Measurements from ENCODE around the gene SLC15A3. TPM values are rescaled to one million over a fixed set of nuclear protein-coding genes. Genes with fewer than 3 reads are reported as not detected.
"Not testable (repeated sequence)": the region's sequence is repeated elsewhere in the genome, so short reads cannot be mapped to it uniquely, and the experiment has no call there.

SLC15A3 gene
- polyA plus RNA-seq, 4 donors = 19.1 to 24.5 (median 20.6) TPM

- no peak for DNase-seq (ENCODE audit: low read depth in 4 of 4, low spot score in 2 of 4)
Observed at GRCh38 chr11:60977836-60978235, 25.9 kb upstream of the SLC15A3 start.

GRCh38 chr11:60977224-60977623 is 25.2 kb upstream of the SLC15A3 start:
- DNase-seq (ENCODE audit: low read depth in 4 of 4, low spot score in 2 of 4) = no peak

GRCh38 chr11:60974726-60975125 is 22.8 kb upstream of the SLC15A3 start:
- DNase-seq (ENCODE audit: low read depth in 4 of 4, low spot score in 2 of 4) = no peak

- not testable (repeated sequence) for DNase-seq (ENCODE audit: low read depth in 4 of 4, low spot score in 2 of 4)
Observed at GRCh38 chr11:60974316-60974715, 22.3 kb upstream of the SLC15A3 start.

GRCh38 chr11:60973699-60974098 is 21.7 kb upstream of the SLC15A3 start:
- no peak for DNase-seq (ENCODE audit: low read depth in 4 of 4, low spot score in 2 of 4)

- no peak for DNase-seq (ENCODE audit: low read depth in 4 of 4, low spot score in 2 of 4)
Observed at GRCh38 chr11:60972182-60973030, 20.4 kb upstream of the SLC15A3 start.

- DNase-seq (ENCODE audit: low read depth in 4 of 4, low spot score in 2 of 4) = no peak
Observed at GRCh38 chr11:60971520-60971919, 19.5 kb upstream of the SLC15A3 start, which contains the start of gene CD6. CD6 (plus strand) TSS chr11:60971680; CDS start chr11:60971866, 186 bp downstream.

- DNase-seq (ENCODE audit: low read depth in 4 of 4, low spot score in 2 of 4) = no peak
Observed at GRCh38 chr11:60970890-60971289, 18.9 kb upstream of the SLC15A3 start.

GRCh38 chr11:60970369-60970774 is 18.4 kb upstream of the SLC15A3 start:
- DNase-seq (ENCODE audit: low read depth in 4 of 4, low spot score in 2 of 4) = no peak

GRCh38 chr11:60968223-60968622 is 16.2 kb upstream of the SLC15A3 start:
- DNase-seq (ENCODE audit: low read depth in 4 of 4, low spot score in 2 of 4) = no peak

GRCh38 chr11:60966890-60967289 is 14.9 kb upstream of the SLC15A3 start:
- DNase-seq (ENCODE audit: low read depth in 4 of 4, low spot score in 2 of 4) = no peak

GRCh38 chr11:60964801-60965200 is 12.8 kb upstream of the SLC15A3 start:
- no peak for DNase-seq (ENCODE audit: low read depth in 4 of 4, low spot score in 2 of 4)

GRCh38 chr11:60960405-60960804 is 8.4 kb upstream of the SLC15A3 start:
- no peak for DNase-seq (ENCODE audit: low read depth in 4 of 4, low spot score in 2 of 4)

GRCh38 chr11:60959431-60959830 is 7.5 kb upstream of the SLC15A3 start:
- DNase-seq (ENCODE audit: low read depth in 4 of 4, low spot score in 2 of 4) = no peak

GRCh38 chr11:60957188-60957587 is 5.2 kb upstream of the SLC15A3 start:
- DNase-seq (ENCODE audit: low read depth in 4 of 4, low spot score in 2 of 4) = no peak

- DNase-seq (ENCODE audit: low read depth in 4 of 4, low spot score in 2 of 4) = no peak
Observed at GRCh38 chr11:60955571-60955970, 3.6 kb upstream of the SLC15A3 start.

GRCh38 chr11:60954421-60954820 is 2.4 kb upstream of the SLC15A3 start:
- no peak for DNase-seq (ENCODE audit: low read depth in 4 of 4, low spot score in 2 of 4)

- no peak for DNase-seq (ENCODE audit: low read depth in 4 of 4, low spot score in 2 of 4)
Observed at GRCh38 chr11:60953781-60954180, 1.8 kb upstream of the SLC15A3 start.

GRCh38 chr11:60952742-60953170 is 780 bp upstream of the SLC15A3 start:
- DNase-seq (ENCODE audit: low read depth in 4 of 4, low spot score in 2 of 4) = no peak

- DNase-seq (ENCODE audit: low read depth in 4 of 4, low spot score in 2 of 4) = no peak
Observed at GRCh38 chr11:60951606-60951903, 421 bp downstream of the SLC15A3 start.

- no peak for DNase-seq (ENCODE audit: low read depth in 4 of 4, low spot score in 2 of 4)
Observed at GRCh38 chr11:60950933-60951605, 907 bp downstream of the SLC15A3 start.

- no peak for DNase-seq (ENCODE audit: low read depth in 4 of 4, low spot score in 2 of 4)
Observed at GRCh38 chr11:60950024-60950423, 2.0 kb downstream of the SLC15A3 start.

All from left renal cortex interstitium (tissue), 4 donors.